ENCODE data around the gene SAE1. TPM values are rescaled to one million over a fixed set of nuclear protein-coding genes. Genes with fewer than 3 reads are reported as not detected.
A peak's percentile ranks its signal among the peaks of the same experiment; 100 is the strongest.

Gene SAE1
- total and polyA plus RNA-seq, 2 experiments from 2014 or later = 97.2 to 112 TPM

DNA sequence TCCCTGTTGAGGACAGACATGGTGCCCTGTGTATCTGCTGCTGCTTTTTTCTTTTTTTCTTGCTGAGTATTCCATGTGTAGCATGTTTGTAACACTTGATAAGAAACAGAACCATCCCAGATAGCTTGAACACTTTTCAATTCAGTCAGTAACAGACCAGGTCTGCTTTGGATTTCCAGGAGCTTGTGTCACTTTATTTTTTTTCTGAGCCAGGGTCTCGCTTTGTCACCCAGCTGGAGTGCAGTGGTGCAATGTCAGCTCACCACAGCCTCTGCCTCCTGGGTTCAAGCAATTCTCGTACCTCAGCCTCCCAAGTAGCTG lies 56.7 kb downstream of the SAE1 start:
- peaks cover 36% of the 10 kb centered on the region for H3K4me1 ChIP-seq (ENCODE audit: insufficient read depth)

DNA sequence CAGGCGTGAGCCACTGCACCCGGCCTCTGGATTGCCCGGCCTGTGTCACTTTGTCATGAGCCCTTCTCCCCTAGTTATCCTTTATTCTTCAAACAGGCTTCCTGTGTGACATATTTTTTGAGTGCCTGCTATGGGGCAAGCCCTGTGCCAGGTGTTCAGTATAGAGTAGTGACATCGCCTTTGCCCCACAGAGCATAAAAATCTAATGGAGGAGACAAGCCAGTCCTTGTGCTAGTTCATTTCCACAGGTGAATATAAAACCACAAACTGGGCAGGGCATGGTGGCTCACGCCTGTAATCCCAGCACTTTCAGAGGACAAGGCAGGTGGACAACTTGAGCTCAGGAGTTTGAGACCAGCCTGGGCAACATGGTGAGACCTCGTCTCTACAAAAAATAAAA lies 57.2 kb downstream of the SAE1 start:
- Histone ChIP-seq H3K4me2 (no peak overlapping the region), H3K27me3 (no peaks in the 10 kb centered on the region), H3K9me2 (replicated peaks; ENCODE audit: insufficient read depth) (no peaks in the 10 kb centered on the region), H3K4me3 (no peak overlapping the region), H3K79me2 (peaks cover 23% of the 10 kb centered on the region), H3K4me1 (ENCODE audit: insufficient read depth) (peaks cover 36% of the 10 kb centered on the region), H3K9me3 (ENCODE audit: low read depth) (no peaks in the 10 kb centered on the region), H3K36me3 (replicated peaks; ENCODE audit: insufficient read depth, low read depth) (peaks cover 3% of the 10 kb centered on the region), H2AFZ (no peak overlapping the region), H3K27ac (peak overlapping the region; percentile 76), H4K20me1 (ENCODE audit: insufficient read depth, poor library complexity, severe bottlenecking) (no peaks in the 10 kb centered on the region)
- DNase-seq (ENCODE audit: low spot score) = no peak
- TF ChIP-seq EZH2phosphoT487 (IDR thresholded peaks at IDR 0.05; ENCODE audit: low read depth, severe bottlenecking, unreplicated experiment) (no peak), EZH2 (IDR thresholded peaks at IDR 0.05; ENCODE audit: borderline replicate concordance) (no peak)
- TF ChIP-seq, protein P1, sequence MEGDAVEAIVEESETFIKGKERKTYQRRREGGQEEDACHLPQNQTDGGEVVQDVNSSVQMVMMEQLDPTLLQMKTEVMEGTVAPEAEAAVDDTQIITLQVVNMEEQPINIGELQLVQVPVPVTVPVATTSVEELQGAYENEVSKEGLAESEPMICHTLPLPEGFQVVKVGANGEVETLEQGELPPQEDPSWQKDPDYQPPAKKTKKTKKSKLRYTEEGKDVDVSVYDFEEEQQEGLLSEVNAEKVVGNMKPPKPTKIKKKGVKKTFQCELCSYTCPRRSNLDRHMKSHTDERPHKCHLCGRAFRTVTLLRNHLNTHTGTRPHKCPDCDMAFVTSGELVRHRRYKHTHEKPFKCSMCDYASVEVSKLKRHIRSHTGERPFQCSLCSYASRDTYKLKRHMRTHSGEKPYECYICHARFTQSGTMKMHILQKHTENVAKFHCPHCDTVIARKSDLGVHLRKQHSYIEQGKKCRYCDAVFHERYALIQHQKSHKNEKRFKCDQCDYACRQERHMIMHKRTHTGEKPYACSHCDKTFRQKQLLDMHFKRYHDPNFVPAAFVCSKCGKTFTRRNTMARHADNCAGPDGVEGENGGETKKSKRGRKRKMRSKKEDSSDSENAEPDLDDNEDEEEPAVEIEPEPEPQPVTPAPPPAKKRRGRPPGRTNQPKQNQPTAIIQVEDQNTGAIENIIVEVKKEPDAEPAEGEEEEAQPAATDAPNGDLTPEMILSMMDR (IDR thresholded peaks at IDR 0.05; ENCODE audit: poor library complexity) = no peak
- 90% methylated on average over 6 of the region's 6 CpGs for WGBS (ENCODE audit: low lambda C conversion rate, missing lambda C conversion rate)

More for the DNA sequence above, 56.7 kb downstream of the SAE1 start:
- H3K27me3 ChIP-seq = no peaks in the 10 kb centered on the region
- no peak overlapping the region for H3K4me2 ChIP-seq
- TF ChIP-seq, protein P1 (IDR thresholded peaks at IDR 0.05; ENCODE audit: poor library complexity) = no peak
- no peak for TF ChIP-seq EZH2phosphoT487 (IDR thresholded peaks at IDR 0.05; ENCODE audit: low read depth, severe bottlenecking, unreplicated experiment)
- no peak for TF ChIP-seq EZH2 (IDR thresholded peaks at IDR 0.05; ENCODE audit: borderline replicate concordance)
- H3K9me3 ChIP-seq (ENCODE audit: low read depth) = no peaks in the 10 kb centered on the region
- no peaks in the 10 kb centered on the region for H4K20me1 ChIP-seq (ENCODE audit: insufficient read depth, poor library complexity, severe bottlenecking)
- H3K36me3 ChIP-seq (replicated peaks; ENCODE audit: insufficient read depth, low read depth) = peaks cover 3% of the 10 kb centered on the region
- no peaks in the 10 kb centered on the region for H3K9me2 ChIP-seq (replicated peaks; ENCODE audit: insufficient read depth)
- 47% methylated on average over 2 of the region's 2 CpGs for WGBS (ENCODE audit: low lambda C conversion rate, missing lambda C conversion rate)
- H3K4me3 ChIP-seq = no peak overlapping the region
- no peak for DNase-seq (ENCODE audit: low spot score)
- H2AFZ ChIP-seq = no peak overlapping the region
- H3K27ac ChIP-seq = peak overlapping the region; percentile 76
- H3K79me2 ChIP-seq = peaks cover 18% of the 10 kb centered on the region

DNA sequence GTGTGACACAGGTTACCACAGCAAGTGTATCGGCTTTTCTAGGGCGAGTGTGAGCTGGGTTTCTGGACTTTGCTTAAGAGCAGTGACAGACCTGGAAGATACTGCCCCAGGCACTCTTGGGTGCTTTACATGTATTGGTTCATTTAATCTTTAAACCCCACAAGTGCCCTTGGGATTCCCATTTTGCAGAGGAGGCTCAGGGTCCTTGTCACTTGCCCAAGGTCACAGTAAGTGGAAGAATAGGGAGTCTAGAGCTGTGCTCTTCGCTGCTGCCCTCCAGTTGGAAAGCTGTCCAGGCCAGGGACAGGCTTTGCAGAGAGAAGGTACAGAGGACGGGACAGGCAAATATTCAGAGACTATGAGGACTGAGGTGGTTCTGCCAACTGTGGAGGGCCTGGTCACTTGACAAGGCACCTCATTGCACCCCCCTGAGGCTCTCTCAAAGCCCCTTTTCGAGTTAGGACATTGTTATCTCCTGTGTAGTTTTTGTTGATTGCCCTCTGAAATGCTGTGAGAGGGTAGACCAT lies 57.9 kb downstream of the SAE1 start:
- peak overlapping the region; percentile 56 for H3K4me2 ChIP-seq
- TF ChIP-seq EZH2 (IDR thresholded peaks at IDR 0.05; ENCODE audit: borderline replicate concordance) (no peak), EZH2phosphoT487 (IDR thresholded peaks at IDR 0.05; ENCODE audit: low read depth, severe bottlenecking, unreplicated experiment) (no peak)
- TF ChIP-seq, protein P1 (IDR thresholded peaks at IDR 0.05; ENCODE audit: poor library complexity) = no peak

More for the DNA sequence above, 57.9 kb downstream of the SAE1 start:
- H3K79me2 ChIP-seq = peaks cover 27% of the 10 kb centered on the region
- 73% methylated on average over 5 of the region's 5 CpGs for WGBS (ENCODE audit: low lambda C conversion rate, missing lambda C conversion rate)
- H3K27ac ChIP-seq = peak overlapping the region; percentile 76
- no peak for DNase-seq (ENCODE audit: low spot score)
- H3K36me3 ChIP-seq (replicated peaks; ENCODE audit: insufficient read depth, low read depth) = peaks cover 3% of the 10 kb centered on the region
- no peak overlapping the region for H3K4me3 ChIP-seq
- no peak overlapping the region for H2AFZ ChIP-seq
- H3K27me3 ChIP-seq = no peaks in the 10 kb centered on the region
- peaks cover 36% of the 10 kb centered on the region for H3K4me1 ChIP-seq (ENCODE audit: insufficient read depth)
- H3K9me2 ChIP-seq (replicated peaks; ENCODE audit: insufficient read depth) = no peaks in the 10 kb centered on the region
- no peaks in the 10 kb centered on the region for H4K20me1 ChIP-seq (ENCODE audit: insufficient read depth, poor library complexity, severe bottlenecking)
- H3K9me3 ChIP-seq (ENCODE audit: low read depth) = no peaks in the 10 kb centered on the region

Data from hepatocyte (in vitro differentiated cells).